H1 (cell line): ENCODE data around the gene KYNU. TPM values are rescaled to one million over a fixed set of nuclear protein-coding genes. Genes with fewer than 3 reads are reported as not detected.

Source experiments
- BCL11A ChIP-seq, 2 experiments: IDR thresholded peaks; one replicate each; pipeline ENCODE4 v1.6.1; 2011; ENCODE audit warnings: low read depth in 2 of 2, low read length in 2 of 2, mild to moderate bottlenecking in 2 of 2
- CREB1 ChIP-seq: IDR thresholded peaks from 2 replicates; pipeline ENCODE4 v1.6.1; 2012; ENCODE audit warnings: inconsistent platforms
- CTCF ChIP-seq, 3 experiments: IDR thresholded peaks; 1 replicate in 2 of 3; 2 replicates in 1 of 3; pipeline versions ENCODE4 v1.5.1 to v1.6.1; 2011; ENCODE audit warnings: low read length in 3 of 3, mild to moderate bottlenecking in 3 of 3, inconsistent platforms in 2 of 3, low read depth in 1 of 3, moderate library complexity in 1 of 3; ENCODE audit not compliant: insufficient read depth in 1 of 3; ENCODE audit errors: control extremely low read depth in 1 of 3
- YY1 ChIP-seq: IDR thresholded peaks from 2 replicates; pipeline ENCODE4 v1.6.1; 2011; ENCODE audit warnings: low read depth, mild to moderate bottlenecking, low read length
- polyA plus RNA-seq, 7 experiments: library from polyadenylated mRNA; depleted of rRNA in 3 of 7; stranded (reverse) in 5 of 7; unstranded in 2 of 7; fragments of >200 nt in 5 of 7; fragments of 200-250 nt in 2 of 7; gene quantifications; 1 replicate in 5 of 7; 2 replicates in 1 of 7; 4 replicates in 1 of 7; pipeline versions ENCODE4 v1.2.1 to v1.2.3, GENCODE V29; 2011 to 2013; ENCODE audit warnings: missing spikeins in 2 of 7, mixed read lengths in 2 of 7
- total RNA-seq: library from RNA; stranded (reverse); fragmentation: NEBNext Ultra II Directional; extraction: Animal tissue kit (Norgen Biotek cat#: 25700); gene quantifications from 2 replicates; pipeline ENCODE4 v1.2.1, GENCODE V29; 2021

The KYNU gene
- total and polyA plus RNA-seq, 2 of the 8 experiments (the other 6 are each of a cell fraction or from before 2014, with no cell fraction given) = 0.09 to 0.13 TPM

- no peak for TF ChIP-seq CTCF (IDR thresholded peaks at IDR 0.05; ENCODE audit: control extremely low read depth in 1 of 3, insufficient read depth in 1 of 3, low read depth in 1 of 3, low read length in 3 of 3)
- TF ChIP-seq CREB1 = no peak
- no peak for TF ChIP-seq BCL11A (IDR thresholded peaks at IDR 0.05; ENCODE audit: low read depth in 2 of 2, low read length in 2 of 2)
- no peak for TF ChIP-seq YY1
Observed at GRCh38 chr2:142954493-142954892, 77.0 kb downstream of the KYNU start (continued).
